HepG2 (cell line): Measurements from ENCODE around the gene TNFSF9. TPM values are rescaled to one million over a fixed set of nuclear protein-coding genes. Genes with fewer than 3 reads are reported as not detected.

Experiments
- ATAC-seq: fragments of 200-7000 bp; cut with Tn5 transposase; 3 replicates; pipeline ENCODE4 v1.9.1; 2020; ENCODE audit warnings: mild to moderate bottlenecking, moderate library complexity
- BruUV-seq: library from RNA; stranded (reverse); fragments of 400-500 nt; replicated peaks from 2 replicates; lab custom pipeline; 2021; lab: Mats Ljungman, UMichigan
- CTCF ChIA-PET: fragments of 300-600 bp; formaldehyde crosslinking; extraction: SDS; loops from one replicate; lab custom pipeline; 2021; ENCODE audit warnings: low total read pairs, inconsistent platforms, low intra/inter-chr PET ratio; lab: Yijun Ruan, JAX
- POLR2A ChIA-PET: fragments of 350-600 bp; sonication (Branson Sonifier 250); formaldehyde crosslinking; loops from one replicate; lab custom pipeline; 2020; ENCODE audit warnings: antibody characterized with exemption, inconsistent platforms; lab: Yijun Ruan, JAX
- DNase-seq: peaks from one replicate; pipeline ENCODE4 v3.0.0-alpha.2; 2015; ENCODE audit warnings: low spot score
- FAIRE-seq: peaks from 3 replicates; lab custom pipeline; 2011; peaks lifted over from hg19 to GRCh38; lab: Jason Lieb, UNC
- H2AFZ ChIP-seq: one replicate; pipeline ENCODE4 v1.6.1; 2011; ENCODE audit warnings: low read length, inconsistent platforms
- H3K27ac ChIP-seq: fragments of 300-600 bp; 3 replicates; pipeline ENCODE4 v1.8.0; 2011; ENCODE audit warnings: mixed run types, mild to moderate bottlenecking, mixed read lengths, low read length, inconsistent platforms; ENCODE audit not compliant: insufficient read depth; ENCODE audit errors: extremely low read length
- H3K27me3 ChIP-seq, 2 experiments: fragments of 200-600 bp in 1 of 2; 2 replicates in 1 of 2; 3 replicates in 1 of 2; pipeline versions ENCODE4 v1.6.0 to v1.8.0; 2011; ENCODE audit warnings: low read length in 2 of 2, mild to moderate bottlenecking in 2 of 2, moderate library complexity in 2 of 2, inconsistent platforms in 1 of 2; ENCODE audit not compliant: insufficient read depth in 2 of 2, control insufficient read depth in 1 of 2
- H3K36me3 ChIP-seq, 2 experiments: fragments of 200-600 bp in 1 of 2; replicated peaks in 1 of 2; 2 replicates in 1 of 2; 3 replicates in 1 of 2; pipeline versions ENCODE4 v1.5.1 to v1.8.0; 2011; ENCODE audit warnings: low read length in 2 of 2, inconsistent platforms in 1 of 2; ENCODE audit not compliant: insufficient read depth in 2 of 2, control insufficient read depth in 1 of 2
- H3K4me1 ChIP-seq: 2 replicates; pipeline ENCODE4 v1.5.1; 2012; ENCODE audit warnings: low read length, inconsistent platforms; ENCODE audit not compliant: insufficient read depth
- H3K4me2 ChIP-seq: 2 replicates; pipeline ENCODE4 v1.6.0; 2011; ENCODE audit warnings: low read depth, low read length, inconsistent platforms
- H3K4me3 ChIP-seq, 3 experiments: fragments of 200-600 bp in 1 of 3; sonication (generic), shearing (Covaris generic) in 1 of 3; replicated peaks in 1 of 3; 2 replicates each; pipeline ENCODE4 v1.5.1; 2011 to 2016; ENCODE audit warnings: low read length in 3 of 3, inconsistent platforms in 2 of 3, low read depth in 2 of 3, mild to moderate bottlenecking in 2 of 3, control low read depth in 1 of 3, mixed read lengths in 1 of 3; ENCODE audit not compliant: insufficient read depth in 1 of 3
- H3K79me2 ChIP-seq: one replicate; pipeline ENCODE4 v1.6.1; 2011; ENCODE audit warnings: low read length, inconsistent platforms; ENCODE audit not compliant: insufficient read depth
- H3K9ac ChIP-seq: 2 replicates; pipeline ENCODE4 v1.6.0; 2011; ENCODE audit warnings: mild to moderate bottlenecking, low read depth, low read length, inconsistent platforms; ENCODE audit not compliant: insufficient read depth
- H3K9me3 ChIP-seq: 2 replicates; pipeline ENCODE4 v1.5.1; 2012; ENCODE audit warnings: mild to moderate bottlenecking, low read length
- H4K20me1 ChIP-seq: 2 replicates; pipeline ENCODE4 v1.6.0; 2011; ENCODE audit warnings: inconsistent platforms, mild to moderate bottlenecking, low read length, moderate library complexity; ENCODE audit not compliant: insufficient read depth
- CBX1 ChIP-seq: IDR thresholded peaks from one replicate; pipeline ENCODE4 v1.6.1; 2016; ENCODE audit warnings: antibody characterized with exemption, low read depth
- FLYWCH1 ChIP-seq: sonication (generic); formaldehyde crosslinking; IDR thresholded peaks from 2 replicates; pipeline ENCODE4 v1.8.1; 2023; ENCODE audit warnings: mild to moderate bottlenecking, missing genetic modification reagents
- MBD4 ChIP-seq: IDR thresholded peaks from 2 replicates; pipeline ENCODE4 v1.6.1; 2012; ENCODE audit warnings: low read length, inconsistent platforms, borderline replicate concordance
- NCOA5 ChIP-seq: sonication (generic); formaldehyde crosslinking; IDR thresholded peaks from 2 replicates; pipeline ENCODE4 v1.4.0; 2020; ENCODE audit warnings: missing genetic modification reagents
- NR3C1 ChIP-seq: sonication (generic); formaldehyde crosslinking; IDR thresholded peaks from 2 replicates; pipeline ENCODE4 v1.4.0; 2020; ENCODE audit warnings: missing genetic modification reagents
- SKI ChIP-seq: fragments of 450-650 bp; IDR thresholded peaks from one replicate; pipeline ENCODE4 v1.6.1; 2018; ENCODE audit warnings: mild to moderate bottlenecking; ENCODE audit not compliant: partially characterized antibody
- ZNF225 ChIP-seq: sonication (generic); formaldehyde crosslinking; IDR thresholded peaks from 2 replicates; pipeline ENCODE4 v1.4.0; 2020; ENCODE audit warnings: mild to moderate bottlenecking, missing genetic modification reagents
- ZNF644 ChIP-seq: IDR thresholded peaks from 2 replicates; pipeline ENCODE4 v1.6.1; 2016; ENCODE audit warnings: low read depth
- ZNF713 ChIP-seq: sonication (generic); formaldehyde crosslinking; IDR thresholded peaks from 2 replicates; pipeline ENCODE4 v1.4.0; 2020; ENCODE audit warnings: mild to moderate bottlenecking, missing genetic modification reagents
- WGBS: methylation state at CpG from one replicate; pipeline ENCODE4 v1.1.6; 2017; ENCODE audit warnings: low lambda C conversion rate; 5-methylcytosine and 5-hydroxymethylcytosine counted together
- in situ Hi-C: cut with HindIII; loops from 2 replicates; pipeline ENCODE4 v1.10.0; 2017; ENCODE audit warnings: low pct_unique_long_range_greater_than_20kb; ENCODE audit not compliant: extremely low pct_ligation_motif_present
- intact Hi-C: fragments of 100-400 bp; cut with micrococcal nuclease; formaldehyde crosslinking; loops from one replicate; pipeline ENCODE4 v1.10.0; 2022; ENCODE audit not compliant: unreplicated experiment
- polyA plus RNA-seq, 8 experiments: library from polyadenylated mRNA; depleted of rRNA in 3 of 8; stranded (reverse) in 7 of 8; unstranded in 1 of 8; fragments of >200 nt; fragmentation: Illumina TruSeq in 4 of 8; extraction: Trizol in 4 of 8; gene quantifications; 2 replicates each; pipeline versions ENCODE4 v1.2.1 to v1.2.3, GENCODE V29; 2011 to 2016; ENCODE audit warnings: low read depth in 4 of 8, missing spikeins in 1 of 8, mixed read lengths in 1 of 8; ENCODE audit not compliant: insufficient read depth in 1 of 8
- total RNA-seq, 5 experiments: library from RNA; depleted of rRNA; stranded (reverse); fragments of >200 nt; fragmentation: Illumina TruSeq; extraction: Trizol; gene quantifications; 2 replicates each; pipeline ENCODE4 v1.2.3, GENCODE V29; 2016; ENCODE audit warnings: low read depth in 1 of 5
- TF ChIP-seq, protein P1 (sequence below): sonication (generic); formaldehyde crosslinking; IDR thresholded peaks from 2 replicates; pipeline ENCODE4 v1.9.0; 2021; ENCODE audit warnings: missing genetic modification reagents, borderline replicate concordance
- TF ChIP-seq, protein P2 (sequence below): sonication (generic); formaldehyde crosslinking; IDR thresholded peaks from 2 replicates; pipeline ENCODE4 v1.4.0; 2020; ENCODE audit warnings: low read depth, missing genetic modification reagents
- TF ChIP-seq, protein P3 (sequence below): sonication (generic); formaldehyde crosslinking; IDR thresholded peaks from 2 replicates; pipeline ENCODE4 v1.4.0; 2020; ENCODE audit warnings: missing genetic modification reagents, borderline replicate concordance
- TF ChIP-seq, protein P4 (sequence below): fragments of 450-650 bp; IDR thresholded peaks from 2 replicates; pipeline ENCODE4 v1.6.1; 2017

TNFSF9 gene
- total and polyA plus RNA-seq, 2 of the 13 experiments (the other 11 are each of a cell fraction or from before 2014, with no cell fraction given): 1.0 to 1.8 TPM

DNA sequence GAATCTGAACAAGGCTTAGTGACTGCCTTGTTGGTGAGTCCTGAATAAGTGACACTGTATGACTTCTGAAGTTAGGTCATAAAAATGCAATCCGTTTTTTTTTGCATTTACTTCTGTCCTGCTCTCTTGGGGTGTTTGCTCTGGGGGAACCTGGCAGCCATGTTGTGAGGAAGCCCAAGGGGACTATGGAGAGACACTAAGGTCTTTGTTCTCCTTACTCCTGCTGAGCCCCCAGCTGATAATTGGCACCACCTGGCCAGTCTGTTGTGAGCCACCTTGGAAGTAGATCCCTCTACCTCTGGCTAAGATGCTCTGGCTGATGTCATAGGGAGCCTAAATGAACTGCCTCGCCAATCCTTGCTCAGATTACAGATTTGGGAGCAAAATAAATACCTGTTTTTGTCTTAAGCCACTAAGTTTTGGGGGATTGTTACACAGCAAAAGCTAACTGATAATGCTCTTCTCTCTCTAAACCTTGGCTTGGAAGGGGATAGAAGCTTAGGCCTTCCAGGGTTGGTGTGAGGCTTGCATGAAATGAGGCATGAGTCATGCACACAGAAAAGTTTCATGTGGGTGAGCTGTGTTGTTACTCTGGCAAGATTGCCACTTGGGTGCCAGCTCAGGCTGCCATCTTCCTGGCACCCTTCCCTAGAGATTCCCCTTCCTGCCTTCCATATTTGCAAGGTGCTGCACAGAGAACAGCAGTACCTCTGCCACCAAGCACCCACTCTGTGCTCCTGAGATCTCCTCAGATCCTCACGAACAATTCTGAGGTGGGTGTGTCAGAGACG, 38.8 kb upstream of the TNFSF9 start:
- Histone ChIP-seq H3K4me3 (no peak overlapping the region), H3K79me2 (no peaks in the 10 kb centered on the region), H3K9ac (no peak overlapping the region), H3K4me2 (no peak overlapping the region), H3K27me3 (no peaks in the 10 kb centered on the region), H3K27ac (no peak overlapping the region), H3K36me3 (no peaks in the 10 kb centered on the region), H3K4me1 (no peaks in the 10 kb centered on the region), H2AFZ (no peak overlapping the region), H4K20me1 (no peaks in the 10 kb centered on the region), H3K9me3 (no peaks in the 10 kb centered on the region)
- BruUV-seq: no TSS peak
- DNase-seq (no peak), FAIRE-seq (no peak), ATAC-seq (no peak)
- ChIA-PET POLR2A (no interaction called here), CTCF (no interaction called here)
- 26% methylated on average over 4 of the region's 4 CpGs for WGBS
- in situ Hi-C loops: no loop called here
- intact Hi-C loops: no loop called here
- TF ChIP-seq ZNF225 (CRISPR knock-in tag): no peak
- TF ChIP-seq NR3C1 (CRISPR knock-in tag): no peak
- TF ChIP-seq, protein P1, sequence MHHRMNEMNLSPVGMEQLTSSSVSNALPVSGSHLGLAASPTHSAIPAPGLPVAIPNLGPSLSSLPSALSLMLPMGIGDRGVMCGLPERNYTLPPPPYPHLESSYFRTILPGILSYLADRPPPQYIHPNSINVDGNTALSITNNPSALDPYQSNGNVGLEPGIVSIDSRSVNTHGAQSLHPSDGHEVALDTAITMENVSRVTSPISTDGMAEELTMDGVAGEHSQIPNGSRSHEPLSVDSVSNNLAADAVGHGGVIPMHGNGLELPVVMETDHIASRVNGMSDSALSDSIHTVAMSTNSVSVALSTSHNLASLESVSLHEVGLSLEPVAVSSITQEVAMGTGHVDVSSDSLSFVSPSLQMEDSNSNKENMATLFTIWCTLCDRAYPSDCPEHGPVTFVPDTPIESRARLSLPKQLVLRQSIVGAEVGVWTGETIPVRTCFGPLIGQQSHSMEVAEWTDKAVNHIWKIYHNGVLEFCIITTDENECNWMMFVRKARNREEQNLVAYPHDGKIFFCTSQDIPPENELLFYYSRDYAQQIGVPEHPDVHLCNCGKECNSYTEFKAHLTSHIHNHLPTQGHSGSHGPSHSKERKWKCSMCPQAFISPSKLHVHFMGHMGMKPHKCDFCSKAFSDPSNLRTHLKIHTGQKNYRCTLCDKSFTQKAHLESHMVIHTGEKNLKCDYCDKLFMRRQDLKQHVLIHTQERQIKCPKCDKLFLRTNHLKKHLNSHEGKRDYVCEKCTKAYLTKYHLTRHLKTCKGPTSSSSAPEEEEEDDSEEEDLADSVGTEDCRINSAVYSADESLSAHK (CRISPR knock-in tag): no peak
- TF ChIP-seq, protein P2, sequence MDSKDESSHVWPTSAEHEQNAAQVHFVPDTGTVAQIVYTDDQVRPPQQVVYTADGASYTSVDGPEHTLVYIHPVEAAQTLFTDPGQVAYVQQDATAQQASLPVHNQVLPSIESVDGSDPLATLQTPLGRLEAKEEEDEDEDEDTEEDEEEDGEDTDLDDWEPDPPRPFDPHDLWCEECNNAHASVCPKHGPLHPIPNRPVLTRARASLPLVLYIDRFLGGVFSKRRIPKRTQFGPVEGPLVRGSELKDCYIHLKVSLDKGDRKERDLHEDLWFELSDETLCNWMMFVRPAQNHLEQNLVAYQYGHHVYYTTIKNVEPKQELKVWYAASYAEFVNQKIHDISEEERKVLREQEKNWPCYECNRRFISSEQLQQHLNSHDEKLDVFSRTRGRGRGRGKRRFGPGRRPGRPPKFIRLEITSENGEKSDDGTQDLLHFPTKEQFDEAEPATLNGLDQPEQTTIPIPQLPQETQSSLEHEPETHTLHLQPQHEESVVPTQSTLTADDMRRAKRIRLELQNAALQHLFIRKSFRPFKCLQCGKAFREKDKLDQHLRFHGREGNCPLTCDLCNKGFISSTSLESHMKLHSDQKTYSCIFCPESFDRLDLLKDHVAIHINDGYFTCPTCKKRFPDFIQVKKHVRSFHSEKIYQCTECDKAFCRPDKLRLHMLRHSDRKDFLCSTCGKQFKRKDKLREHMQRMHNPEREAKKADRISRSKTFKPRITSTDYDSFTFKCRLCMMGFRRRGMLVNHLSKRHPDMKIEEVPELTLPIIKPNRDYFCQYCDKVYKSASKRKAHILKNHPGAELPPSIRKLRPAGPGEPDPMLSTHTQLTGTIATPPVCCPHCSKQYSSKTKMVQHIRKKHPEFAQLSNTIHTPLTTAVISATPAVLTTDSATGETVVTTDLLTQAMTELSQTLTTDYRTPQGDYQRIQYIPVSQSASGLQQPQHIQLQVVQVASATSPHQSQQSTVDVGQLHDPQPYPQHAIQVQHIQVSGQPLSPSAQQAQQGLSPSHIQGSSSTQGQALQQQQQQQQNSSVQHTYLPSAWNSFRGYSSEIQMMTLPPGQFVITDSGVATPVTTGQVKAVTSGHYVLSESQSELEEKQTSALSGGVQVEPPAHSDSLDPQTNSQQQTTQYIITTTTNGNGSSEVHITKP (CRISPR knock-in tag): no peak
- no peak for TF ChIP-seq MBD4
- no peak for TF ChIP-seq SKI
- TF ChIP-seq NCOA5: no peak
- no peak for TF ChIP-seq ZNF644 (CRISPR knock-in tag)
- TF ChIP-seq ZNF713 (CRISPR knock-in tag): no peak
- TF ChIP-seq CBX1: no peak
- no peak for TF ChIP-seq FLYWCH1 (CRISPR knock-in tag)
- TF ChIP-seq, protein P3, sequence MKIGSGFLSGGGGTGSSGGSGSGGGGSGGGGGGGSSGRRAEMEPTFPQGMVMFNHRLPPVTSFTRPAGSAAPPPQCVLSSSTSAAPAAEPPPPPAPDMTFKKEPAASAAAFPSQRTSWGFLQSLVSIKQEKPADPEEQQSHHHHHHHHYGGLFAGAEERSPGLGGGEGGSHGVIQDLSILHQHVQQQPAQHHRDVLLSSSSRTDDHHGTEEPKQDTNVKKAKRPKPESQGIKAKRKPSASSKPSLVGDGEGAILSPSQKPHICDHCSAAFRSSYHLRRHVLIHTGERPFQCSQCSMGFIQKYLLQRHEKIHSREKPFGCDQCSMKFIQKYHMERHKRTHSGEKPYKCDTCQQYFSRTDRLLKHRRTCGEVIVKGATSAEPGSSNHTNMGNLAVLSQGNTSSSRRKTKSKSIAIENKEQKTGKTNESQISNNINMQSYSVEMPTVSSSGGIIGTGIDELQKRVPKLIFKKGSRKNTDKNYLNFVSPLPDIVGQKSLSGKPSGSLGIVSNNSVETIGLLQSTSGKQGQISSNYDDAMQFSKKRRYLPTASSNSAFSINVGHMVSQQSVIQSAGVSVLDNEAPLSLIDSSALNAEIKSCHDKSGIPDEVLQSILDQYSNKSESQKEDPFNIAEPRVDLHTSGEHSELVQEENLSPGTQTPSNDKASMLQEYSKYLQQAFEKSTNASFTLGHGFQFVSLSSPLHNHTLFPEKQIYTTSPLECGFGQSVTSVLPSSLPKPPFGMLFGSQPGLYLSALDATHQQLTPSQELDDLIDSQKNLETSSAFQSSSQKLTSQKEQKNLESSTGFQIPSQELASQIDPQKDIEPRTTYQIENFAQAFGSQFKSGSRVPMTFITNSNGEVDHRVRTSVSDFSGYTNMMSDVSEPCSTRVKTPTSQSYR: no peak
- TF ChIP-seq, protein P4, sequence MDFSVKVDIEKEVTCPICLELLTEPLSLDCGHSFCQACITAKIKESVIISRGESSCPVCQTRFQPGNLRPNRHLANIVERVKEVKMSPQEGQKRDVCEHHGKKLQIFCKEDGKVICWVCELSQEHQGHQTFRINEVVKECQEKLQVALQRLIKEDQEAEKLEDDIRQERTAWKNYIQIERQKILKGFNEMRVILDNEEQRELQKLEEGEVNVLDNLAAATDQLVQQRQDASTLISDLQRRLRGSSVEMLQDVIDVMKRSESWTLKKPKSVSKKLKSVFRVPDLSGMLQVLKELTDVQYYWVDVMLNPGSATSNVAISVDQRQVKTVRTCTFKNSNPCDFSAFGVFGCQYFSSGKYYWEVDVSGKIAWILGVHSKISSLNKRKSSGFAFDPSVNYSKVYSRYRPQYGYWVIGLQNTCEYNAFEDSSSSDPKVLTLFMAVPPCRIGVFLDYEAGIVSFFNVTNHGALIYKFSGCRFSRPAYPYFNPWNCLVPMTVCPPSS: no peak
